SK-N-SH treated with all-trans-retinoic acid at 6 μM for 48 hours (cell line): ENCODE data around the gene CBX1.

Source experiments
- ATAC-seq: fragments of 200-7000 bp; cut with Tn5 transposase; 3 replicates; pipeline ENCODE4 v1.9.1; 2020; ENCODE audit warnings: mild to moderate bottlenecking, moderate library complexity
- ARNTL ChIP-seq: fragments of 450-650 bp; formaldehyde crosslinking; IDR thresholded peaks from 2 replicates; pipeline ENCODE4 v1.5.0; 2020; ENCODE audit warnings: low read depth, mild to moderate bottlenecking, moderate library complexity, borderline replicate concordance
- BACH2 ChIP-seq: fragments of 250-450 bp; sonication (Bioruptor Pico); IDR thresholded peaks from 2 replicates; pipeline ENCODE4 v1.9.0; 2021; ENCODE audit warnings: mild to moderate bottlenecking, borderline replicate concordance
- CSDC2 ChIP-seq: fragments of 250-450 bp; sonication (Bioruptor Pico); IDR thresholded peaks from 2 replicates; pipeline ENCODE4 v1.5.0; 2020; ENCODE audit warnings: mild to moderate bottlenecking, moderate library complexity
- ESRRG ChIP-seq: fragments of 250-450 bp; sonication (Bioruptor Pico); IDR thresholded peaks from 2 replicates; pipeline ENCODE4 v1.6.1; 2021; ENCODE audit warnings: mild to moderate bottlenecking
- GLIS3 ChIP-seq: fragments of 250-450 bp; sonication (Bioruptor Pico); IDR thresholded peaks from 2 replicates; pipeline ENCODE4 v1.5.0; 2020; ENCODE audit warnings: mild to moderate bottlenecking, moderate library complexity
- ISL1 ChIP-seq: fragments of 250-450 bp; sonication (Bioruptor Pico); IDR thresholded peaks from 2 replicates; pipeline ENCODE4 v2.1.2; 2022; ENCODE audit warnings: mild to moderate bottlenecking, moderate library complexity
- OSR1 ChIP-seq: fragments of 250-450 bp; sonication (Bioruptor Pico); IDR thresholded peaks from 2 replicates; pipeline ENCODE4 v1.8.0; 2022; ENCODE audit warnings: moderate library complexity, mild to moderate bottlenecking, inconsistent platforms
- RARB ChIP-seq: fragments of 250-450 bp; sonication (Bioruptor Pico); IDR thresholded peaks from 2 replicates; pipeline ENCODE4 v1.8.0; 2021; ENCODE audit warnings: mild to moderate bottlenecking, moderate library complexity
- SNAI2 ChIP-seq: fragments of 250-450 bp; sonication (Bioruptor Pico); IDR thresholded peaks from 2 replicates; pipeline ENCODE4 v1.5.0; 2020; ENCODE audit warnings: mild to moderate bottlenecking, moderate library complexity
- TCF4 ChIP-seq: fragments of 250-450 bp; sonication (Bioruptor Pico); IDR thresholded peaks from 2 replicates; pipeline ENCODE4 v1.8.0; 2021; ENCODE audit warnings: mild to moderate bottlenecking, moderate library complexity, borderline replicate concordance
- TOX ChIP-seq: fragments of 250-450 bp; sonication (Bioruptor Pico); IDR thresholded peaks from 2 replicates; pipeline ENCODE4 v1.8.0; 2021; ENCODE audit warnings: mild to moderate bottlenecking, moderate library complexity, borderline replicate concordance
- ZC3H10 ChIP-seq: fragments of 250-450 bp; sonication (Bioruptor Pico); IDR thresholded peaks from 2 replicates; pipeline ENCODE4 v1.5.1; 2021; ENCODE audit warnings: mild to moderate bottlenecking, moderate library complexity
- ZFP30 ChIP-seq: fragments of 450-650 bp; formaldehyde crosslinking; IDR thresholded peaks from 2 replicates; pipeline ENCODE4 v1.5.0; 2022; ENCODE audit warnings: mild to moderate bottlenecking, moderate library complexity
- ZNF565 ChIP-seq: fragments of 450-650 bp; formaldehyde crosslinking; conservative IDR thresholded peaks from 2 replicates; pipeline ENCODE4 v1.5.0; 2020; ENCODE audit warnings: low read depth, mild to moderate bottlenecking, moderate library complexity
- ZNF8 ChIP-seq: fragments of 450-650 bp; formaldehyde crosslinking; IDR thresholded peaks from 2 replicates; pipeline ENCODE4 v1.5.0; 2020; ENCODE audit warnings: mild to moderate bottlenecking, moderate library complexity
- TF ChIP-seq, protein P1 (sequence below): fragments of 250-450 bp; sonication (Bioruptor Pico); IDR thresholded peaks from 2 replicates; pipeline ENCODE4 v1.5.0; 2020; ENCODE audit warnings: mild to moderate bottlenecking, moderate library complexity
- TF ChIP-seq, protein P2 (sequence below): fragments of 250-450 bp; sonication (Bioruptor Pico); IDR thresholded peaks from 2 replicates; pipeline ENCODE4 v1.5.1; 2020; ENCODE audit warnings: low read depth, mild to moderate bottlenecking, moderate library complexity
- TF ChIP-seq, protein P3 (sequence below): fragments of 250-450 bp; sonication (Bioruptor Pico); IDR thresholded peaks from 2 replicates; pipeline ENCODE4 v1.5.1; 2021; ENCODE audit warnings: mild to moderate bottlenecking, moderate library complexity
- TF ChIP-seq, protein P4 (sequence below): fragments of 250-450 bp; sonication (Bioruptor Pico); IDR thresholded peaks from 2 replicates; pipeline ENCODE4 v1.8.0; 2020; ENCODE audit warnings: mild to moderate bottlenecking, moderate library complexity, borderline replicate concordance
- TF ChIP-seq, protein P5 (sequence below): fragments of 250-450 bp; sonication (Bioruptor Pico); IDR thresholded peaks from 2 replicates; pipeline ENCODE4 v1.8.0; 2021; ENCODE audit warnings: low read depth, mild to moderate bottlenecking, moderate library complexity, borderline replicate concordance

CBX1 gene

DNA sequence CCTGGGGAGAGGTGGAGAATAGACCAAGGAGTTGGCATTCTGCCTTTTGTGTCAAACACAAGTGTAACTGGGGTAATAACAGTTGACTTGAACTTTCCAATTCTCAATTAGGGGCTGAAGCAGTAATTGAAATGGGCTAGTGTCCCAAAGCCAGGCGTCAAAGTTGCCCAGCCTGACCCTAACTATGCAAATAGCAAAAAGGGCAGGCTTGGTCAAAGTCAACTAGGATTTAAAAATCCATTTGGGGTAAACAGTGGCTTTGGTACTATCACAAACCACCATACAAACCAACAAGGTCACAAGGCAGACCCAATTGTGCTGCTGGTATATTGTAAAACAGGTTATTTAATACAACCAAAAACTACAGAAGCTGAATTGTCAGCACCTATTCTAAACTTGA, 35.1 kb downstream of the CBX1 start:
- no peak for ATAC-seq
- TF ChIP-seq ZFP30 (CRISPR knock-in tag) (no peak), BACH2 (no peak), ARNTL (CRISPR knock-in tag) (no peak), ESRRG (CRISPR knock-in tag) (no peak), ZC3H10 (no peak), RARB (CRISPR knock-in tag) (no peak), TCF4 (no peak), SNAI2 (CRISPR knock-in tag) (no peak), GLIS3 (CRISPR knock-in tag) (no peak), ZNF8 (CRISPR knock-in tag) (no peak), TOX (CRISPR knock-in tag) (no peak), ISL1 (no peak), OSR1 (CRISPR knock-in tag) (no peak), ZNF565 (CRISPR knock-in tag) (no peak), CSDC2 (no peak)
- TF ChIP-seq, protein P1, sequence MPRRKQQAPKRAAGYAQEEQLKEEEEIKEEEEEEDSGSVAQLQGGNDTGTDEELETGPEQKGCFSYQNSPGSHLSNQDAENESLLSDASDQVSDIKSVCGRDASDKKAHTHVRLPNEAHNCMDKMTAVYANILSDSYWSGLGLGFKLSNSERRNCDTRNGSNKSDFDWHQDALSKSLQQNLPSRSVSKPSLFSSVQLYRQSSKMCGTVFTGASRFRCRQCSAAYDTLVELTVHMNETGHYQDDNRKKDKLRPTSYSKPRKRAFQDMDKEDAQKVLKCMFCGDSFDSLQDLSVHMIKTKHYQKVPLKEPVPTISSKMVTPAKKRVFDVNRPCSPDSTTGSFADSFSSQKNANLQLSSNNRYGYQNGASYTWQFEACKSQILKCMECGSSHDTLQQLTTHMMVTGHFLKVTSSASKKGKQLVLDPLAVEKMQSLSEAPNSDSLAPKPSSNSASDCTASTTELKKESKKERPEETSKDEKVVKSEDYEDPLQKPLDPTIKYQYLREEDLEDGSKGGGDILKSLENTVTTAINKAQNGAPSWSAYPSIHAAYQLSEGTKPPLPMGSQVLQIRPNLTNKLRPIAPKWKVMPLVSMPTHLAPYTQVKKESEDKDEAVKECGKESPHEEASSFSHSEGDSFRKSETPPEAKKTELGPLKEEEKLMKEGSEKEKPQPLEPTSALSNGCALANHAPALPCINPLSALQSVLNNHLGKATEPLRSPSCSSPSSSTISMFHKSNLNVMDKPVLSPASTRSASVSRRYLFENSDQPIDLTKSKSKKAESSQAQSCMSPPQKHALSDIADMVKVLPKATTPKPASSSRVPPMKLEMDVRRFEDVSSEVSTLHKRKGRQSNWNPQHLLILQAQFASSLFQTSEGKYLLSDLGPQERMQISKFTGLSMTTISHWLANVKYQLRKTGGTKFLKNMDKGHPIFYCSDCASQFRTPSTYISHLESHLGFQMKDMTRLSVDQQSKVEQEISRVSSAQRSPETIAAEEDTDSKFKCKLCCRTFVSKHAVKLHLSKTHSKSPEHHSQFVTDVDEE = no peak
- TF ChIP-seq, protein P2, sequence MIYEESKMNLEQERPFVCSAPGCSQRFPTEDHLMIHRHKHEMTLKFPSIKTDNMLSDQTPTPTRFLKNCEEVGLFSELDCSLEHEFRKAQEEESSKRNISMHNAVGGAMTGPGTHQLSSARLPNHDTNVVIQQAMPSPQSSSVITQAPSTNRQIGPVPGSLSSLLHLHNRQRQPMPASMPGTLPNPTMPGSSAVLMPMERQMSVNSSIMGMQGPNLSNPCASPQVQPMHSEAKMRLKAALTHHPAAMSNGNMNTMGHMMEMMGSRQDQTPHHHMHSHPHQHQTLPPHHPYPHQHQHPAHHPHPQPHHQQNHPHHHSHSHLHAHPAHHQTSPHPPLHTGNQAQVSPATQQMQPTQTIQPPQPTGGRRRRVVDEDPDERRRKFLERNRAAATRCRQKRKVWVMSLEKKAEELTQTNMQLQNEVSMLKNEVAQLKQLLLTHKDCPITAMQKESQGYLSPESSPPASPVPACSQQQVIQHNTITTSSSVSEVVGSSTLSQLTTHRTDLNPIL (CRISPR knock-in tag) = no peak
- TF ChIP-seq, protein P3, sequence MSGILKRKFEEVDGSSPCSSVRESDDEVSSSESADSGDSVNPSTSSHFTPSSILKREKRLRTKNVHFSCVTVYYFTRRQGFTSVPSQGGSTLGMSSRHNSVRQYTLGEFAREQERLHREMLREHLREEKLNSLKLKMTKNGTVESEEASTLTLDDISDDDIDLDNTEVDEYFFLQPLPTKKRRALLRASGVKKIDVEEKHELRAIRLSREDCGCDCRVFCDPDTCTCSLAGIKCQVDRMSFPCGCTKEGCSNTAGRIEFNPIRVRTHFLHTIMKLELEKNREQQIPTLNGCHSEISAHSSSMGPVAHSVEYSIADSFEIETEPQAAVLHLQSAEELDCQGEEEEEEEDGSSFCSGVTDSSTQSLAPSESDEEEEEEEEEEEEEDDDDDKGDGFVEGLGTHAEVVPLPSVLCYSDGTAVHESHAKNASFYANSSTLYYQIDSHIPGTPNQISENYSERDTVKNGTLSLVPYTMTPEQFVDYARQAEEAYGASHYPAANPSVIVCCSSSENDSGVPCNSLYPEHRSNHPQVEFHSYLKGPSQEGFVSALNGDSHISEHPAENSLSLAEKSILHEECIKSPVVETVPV (CRISPR knock-in tag) = no peak
- TF ChIP-seq, protein P4, sequence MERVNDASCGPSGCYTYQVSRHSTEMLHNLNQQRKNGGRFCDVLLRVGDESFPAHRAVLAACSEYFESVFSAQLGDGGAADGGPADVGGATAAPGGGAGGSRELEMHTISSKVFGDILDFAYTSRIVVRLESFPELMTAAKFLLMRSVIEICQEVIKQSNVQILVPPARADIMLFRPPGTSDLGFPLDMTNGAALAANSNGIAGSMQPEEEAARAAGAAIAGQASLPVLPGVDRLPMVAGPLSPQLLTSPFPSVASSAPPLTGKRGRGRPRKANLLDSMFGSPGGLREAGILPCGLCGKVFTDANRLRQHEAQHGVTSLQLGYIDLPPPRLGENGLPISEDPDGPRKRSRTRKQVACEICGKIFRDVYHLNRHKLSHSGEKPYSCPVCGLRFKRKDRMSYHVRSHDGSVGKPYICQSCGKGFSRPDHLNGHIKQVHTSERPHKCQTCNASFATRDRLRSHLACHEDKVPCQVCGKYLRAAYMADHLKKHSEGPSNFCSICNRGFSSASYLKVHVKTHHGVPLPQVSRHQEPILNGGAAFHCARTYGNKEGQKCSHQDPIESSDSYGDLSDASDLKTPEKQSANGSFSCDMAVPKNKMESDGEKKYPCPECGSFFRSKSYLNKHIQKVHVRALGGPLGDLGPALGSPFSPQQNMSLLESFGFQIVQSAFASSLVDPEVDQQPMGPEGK = no peak

DNA sequence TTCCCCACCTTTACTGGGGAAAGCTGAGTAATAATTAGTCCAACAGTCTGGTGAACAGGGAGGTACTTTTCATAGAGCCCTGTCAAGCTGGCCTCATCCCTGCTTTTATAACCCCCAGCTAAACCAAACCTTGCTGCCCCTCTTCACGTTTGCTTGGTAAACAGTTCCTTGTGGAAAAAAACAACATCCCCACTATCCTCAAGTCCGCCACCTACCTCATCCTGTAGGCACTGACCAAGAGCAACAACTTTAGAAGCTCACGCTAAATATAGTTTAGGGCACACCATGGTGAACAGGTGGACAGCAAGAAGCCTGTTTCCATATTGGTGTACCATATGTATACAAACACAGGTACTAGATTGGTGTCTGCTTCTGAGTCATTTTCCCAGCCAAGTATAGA, 36.6 kb downstream of the CBX1 start:
- no peak for ATAC-seq
- TF ChIP-seq, protein P5, sequence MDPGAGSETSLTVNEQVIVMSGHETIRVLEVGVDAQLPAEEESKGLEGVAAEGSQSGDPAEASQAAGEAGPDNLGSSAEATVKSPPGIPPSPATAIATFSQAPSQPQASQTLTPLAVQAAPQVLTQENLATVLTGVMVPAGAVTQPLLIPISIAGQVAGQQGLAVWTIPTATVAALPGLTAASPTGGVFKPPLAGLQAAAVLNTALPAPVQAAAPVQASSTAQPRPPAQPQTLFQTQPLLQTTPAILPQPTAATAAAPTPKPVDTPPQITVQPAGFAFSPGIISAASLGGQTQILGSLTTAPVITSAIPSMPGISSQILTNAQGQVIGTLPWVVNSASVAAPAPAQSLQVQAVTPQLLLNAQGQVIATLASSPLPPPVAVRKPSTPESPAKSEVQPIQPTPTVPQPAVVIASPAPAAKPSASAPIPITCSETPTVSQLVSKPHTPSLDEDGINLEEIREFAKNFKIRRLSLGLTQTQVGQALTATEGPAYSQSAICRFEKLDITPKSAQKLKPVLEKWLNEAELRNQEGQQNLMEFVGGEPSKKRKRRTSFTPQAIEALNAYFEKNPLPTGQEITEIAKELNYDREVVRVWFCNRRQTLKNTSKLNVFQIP = no peak
- TF ChIP-seq RARB (CRISPR knock-in tag) = no peak
- TF ChIP-seq, protein P2 (CRISPR knock-in tag) = no peak
- TF ChIP-seq ZNF565 (CRISPR knock-in tag) = no peak
- no peak for TF ChIP-seq TOX (CRISPR knock-in tag)
- TF ChIP-seq ARNTL (CRISPR knock-in tag) = no peak
- no peak for TF ChIP-seq OSR1 (CRISPR knock-in tag)
- no peak for TF ChIP-seq ZFP30 (CRISPR knock-in tag)

DNA sequence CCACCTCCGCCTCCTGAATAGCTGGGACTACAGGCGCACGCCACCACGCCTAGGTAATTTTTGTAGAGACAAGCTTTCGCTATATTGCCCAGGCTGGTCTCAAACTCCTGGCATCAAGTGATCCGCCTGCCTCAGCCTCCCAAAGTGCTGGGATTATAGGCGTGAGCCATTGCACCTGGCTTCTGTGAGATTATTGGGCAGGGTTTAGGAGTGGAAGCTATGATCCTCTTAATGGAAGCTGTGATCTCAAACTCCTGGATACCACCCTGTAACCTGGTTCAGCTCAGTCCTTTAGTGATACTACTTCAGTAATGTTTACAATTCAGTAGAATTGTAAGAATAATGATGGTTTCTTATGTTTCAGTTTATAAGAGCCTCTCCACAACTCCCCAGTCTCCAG, 39.0 kb downstream of the CBX1 start:
- TF ChIP-seq GLIS3 (CRISPR knock-in tag) (no peak), ZC3H10 (no peak), OSR1 (CRISPR knock-in tag) (no peak)
- TF ChIP-seq, all 23 proteins: peak for 0
- no peak for ATAC-seq
